Loucy (cell line): Measurements from ENCODE around the gene COX17.
"Not testable (repeated sequence)": the region's sequence is repeated elsewhere in the genome, so short reads cannot be mapped to it uniquely, and the experiment has no call there.

Experiments used
- EZH2phosphoT487 ChIP-seq: fragments of 200-600 bp; IDR thresholded peaks from 2 replicates; pipeline ENCODE4 v1.6.1; 2018; ENCODE audit warnings: antibody characterized with exemption, mild to moderate bottlenecking, moderate library complexity, borderline replicate concordance
- TF ChIP-seq, protein P1 (sequence below): fragments of 200-600 bp; sonication (generic); conservative IDR thresholded peaks from 2 replicates; pipeline ENCODE4 v1.5.1; 2014; ENCODE audit warnings: mild to moderate bottlenecking, antibody characterized with exemption, low read length

DNA sequence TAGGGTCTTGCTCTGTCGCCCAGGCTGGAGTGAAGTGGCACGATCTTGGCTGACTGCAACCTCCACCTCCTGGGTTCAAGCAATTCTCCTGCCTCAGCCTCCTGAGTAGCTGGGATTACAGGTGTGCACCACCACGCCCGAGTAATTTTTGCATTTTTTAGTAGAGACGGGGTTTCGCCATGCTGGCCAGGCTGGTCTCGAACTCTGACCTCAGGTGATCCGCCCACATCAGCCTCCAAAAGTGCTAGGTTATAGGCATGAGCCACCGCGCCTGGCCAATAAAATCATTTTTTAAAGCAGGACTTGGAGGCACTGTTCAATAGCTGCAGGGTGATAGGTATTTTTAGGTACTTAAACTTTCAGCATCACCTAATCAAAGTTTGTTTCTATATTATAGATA is 1.0 kb upstream of the COX17 start:
- TF ChIP-seq, protein P1, sequence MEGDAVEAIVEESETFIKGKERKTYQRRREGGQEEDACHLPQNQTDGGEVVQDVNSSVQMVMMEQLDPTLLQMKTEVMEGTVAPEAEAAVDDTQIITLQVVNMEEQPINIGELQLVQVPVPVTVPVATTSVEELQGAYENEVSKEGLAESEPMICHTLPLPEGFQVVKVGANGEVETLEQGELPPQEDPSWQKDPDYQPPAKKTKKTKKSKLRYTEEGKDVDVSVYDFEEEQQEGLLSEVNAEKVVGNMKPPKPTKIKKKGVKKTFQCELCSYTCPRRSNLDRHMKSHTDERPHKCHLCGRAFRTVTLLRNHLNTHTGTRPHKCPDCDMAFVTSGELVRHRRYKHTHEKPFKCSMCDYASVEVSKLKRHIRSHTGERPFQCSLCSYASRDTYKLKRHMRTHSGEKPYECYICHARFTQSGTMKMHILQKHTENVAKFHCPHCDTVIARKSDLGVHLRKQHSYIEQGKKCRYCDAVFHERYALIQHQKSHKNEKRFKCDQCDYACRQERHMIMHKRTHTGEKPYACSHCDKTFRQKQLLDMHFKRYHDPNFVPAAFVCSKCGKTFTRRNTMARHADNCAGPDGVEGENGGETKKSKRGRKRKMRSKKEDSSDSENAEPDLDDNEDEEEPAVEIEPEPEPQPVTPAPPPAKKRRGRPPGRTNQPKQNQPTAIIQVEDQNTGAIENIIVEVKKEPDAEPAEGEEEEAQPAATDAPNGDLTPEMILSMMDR, result not testable (repeated sequence)
- not testable (repeated sequence) for TF ChIP-seq EZH2phosphoT487
